Right lobe of liver (tissue), 6 donors: Measurements from ENCODE around the gene SPTBN2. TPM values are rescaled to one million over a fixed set of nuclear protein-coding genes. Genes with fewer than 3 reads are reported as not detected.
A peak's percentile ranks its signal among the peaks of the same experiment; 100 is the strongest.

Source experiments
- ATAC-seq, 4 donors: fragments of 200-7000 bp; cut with Tn5 transposase; one replicate each; pipeline ENCODE4 v1.9.1; 2020; ENCODE audit warnings: mild to moderate bottlenecking in 4 of 4, moderate library complexity in 4 of 4
- DNase-seq, 3 donors: peaks; one replicate each; pipeline ENCODE4 v3.0.0-alpha.2; 2020
- H3K27ac ChIP-seq, 3 donors: fragments of 200-600 bp; one replicate each; pipeline ENCODE4 v1.8.0; 2022
- H3K27me3 ChIP-seq, 2 donors: fragments of 200-600 bp; one replicate each; pipeline ENCODE4 v1.8.0; 2022
- H3K36me3 ChIP-seq, 4 donors: fragments of 200-600 bp; sonication (generic) in 1 of 4; one replicate each; pipeline versions ENCODE4 v1.5.1 to v1.8.0; 2017 to 2022; ENCODE audit warnings: control low read depth in 1 of 4
- H3K4me1 ChIP-seq, 4 donors: fragments of 200-600 bp; sonication (generic) in 1 of 4; one replicate each; pipeline versions ENCODE4 v1.5.1 to v1.8.0; 2017 to 2022; ENCODE audit warnings: control low read depth in 1 of 4
- H3K4me3 ChIP-seq, 3 donors: fragments of 200-600 bp; one replicate each; pipeline ENCODE4 v1.8.0; 2022
- H3K9me3 ChIP-seq, 4 donors: fragments of 200-600 bp; sonication (generic) in 1 of 4; one replicate each; pipeline versions ENCODE4 v1.5.1 to v1.8.0; 2017 to 2022; ENCODE audit warnings: control low read depth in 1 of 4
- POLR2A ChIP-seq: fragments of 450-650 bp; IDR thresholded peaks from one replicate; pipeline ENCODE4 v1.6.1; 2017; ENCODE audit warnings: antibody characterized with exemption, mild to moderate bottlenecking
- WGBS: methylation state at CpG from one replicate; pipeline ENCODE4 v1.1.6; 2018; ENCODE audit warnings: low coverage, low lambda C conversion rate; ENCODE audit not compliant: insufficient coverage; ENCODE audit errors: missing lambda C conversion rate; 5-methylcytosine and 5-hydroxymethylcytosine counted together
- intact Hi-C, 2 donors: fragments of 100-400 bp; cut with DNase I; formaldehyde crosslinking; loops; one replicate each; pipeline versions ENCODE4 v1.11.2 to v1.14.1; 2022
- long read RNA-seq: library from polyadenylated mRNA; unstranded; transcript quantifications from one replicate; pipeline ENCODE4 v2.0.0, GENCODE V29; 2019
- total RNA-seq, 6 experiments: library from RNA; depleted of rRNA in 2 of 6; stranded (reverse); fragments of >200 nt in 2 of 6; fragmentation: NEBNext Ultra II Directional in 3 of 6; extraction: Animal tissue kit (Norgen Biotek cat#: 25700) in 3 of 6; gene quantifications; one replicate each; pipeline versions ENCODE4 v1.1.0 to v1.2.4, GENCODE V29; 2016 to 2023
- TF ChIP-seq, protein P1 (sequence below), 4 donors: fragments of 200-600 bp in 3 of 4; fragments of 450-650 bp in 1 of 4; IDR thresholded peaks; one replicate each; pipeline versions ENCODE4 v1.5.1 to v1.8.0; 2016 to 2022; ENCODE audit warnings: antibody characterized with exemption in 4 of 4, mild to moderate bottlenecking in 2 of 4
- donor health status: DM: no; HTN: yes; CAD: no.
- donor health status: DM: no; HTN: no; CAD: no.
- donor health status: DM: no; HTN: no; CAD: no.
- donor health status: DM: no; HTN: yes; CAD: no.
- donor health status: DM: no; HTN: yes; CAD: no.

SPTBN2 gene
- total RNA-seq: 10 to 100 TPM; 20.7 to 67.1 (median 50.7) TPM
- long read RNA-seq, partial matches to known transcripts: 0 of 1 reads
- long read RNA-seq, other reads (novel, unspliced or antisense): 1 of 1 reads

DNA sequence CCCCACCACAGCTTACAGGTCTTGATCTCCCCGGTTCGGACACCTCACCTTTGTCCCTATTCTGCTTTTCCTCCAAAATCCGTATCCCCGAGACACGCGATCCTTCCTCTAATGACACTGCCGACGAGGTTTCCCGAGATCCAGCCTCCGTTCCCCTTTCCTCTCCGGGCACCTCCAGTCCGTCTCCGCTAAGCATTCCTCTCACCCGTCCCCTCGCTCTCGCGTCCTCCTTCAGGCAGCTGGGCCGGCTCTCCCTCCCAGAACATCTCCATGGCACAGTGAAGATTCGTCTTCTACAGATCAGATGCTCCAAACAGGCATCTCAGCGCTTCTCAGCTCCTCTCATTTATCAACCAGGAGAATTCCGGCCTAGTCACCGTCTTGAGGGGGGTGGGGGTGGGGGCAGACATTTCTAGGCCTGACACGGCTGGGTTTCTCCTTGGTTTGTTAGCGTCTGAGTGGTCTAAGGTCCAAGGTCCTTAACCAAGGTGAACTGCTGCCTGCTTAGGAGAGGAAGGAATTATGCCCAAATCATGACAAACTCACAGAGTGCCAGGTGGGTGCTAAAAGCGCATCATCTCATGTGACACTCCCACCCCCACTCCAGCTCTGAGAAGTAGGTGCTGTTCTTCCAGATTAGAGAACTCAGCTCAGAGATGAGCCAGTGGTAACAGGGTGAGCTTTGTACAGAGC lies at the start of gene SPTBN2:
Gene SPTBN2 (minus strand): TSS at position 524 of the 693 bp plus-strand sequence. CDS start 7,976 bp downstream, outside the sequence.
- Histone ChIP-seq H3K27me3 (no peaks in the 10 kb centered on the region), H3K4me3 (peak within 1 kb of the TSS; percentile 32 to 42 (median 40)), H3K9me3 (no peaks in the 10 kb centered on the region), H3K4me1 (peaks cover 0 to 30% (median 11%) of the 10 kb centered on the region in 4 donors), H3K36me3 (no peaks in the 10 kb centered on the region), H3K27ac (no peak within 1 kb of the TSS)
- ATAC-seq: no peak
- DNase-seq: no peak
- no peak for TF ChIP-seq POLR2A
- TF ChIP-seq, protein P1, sequence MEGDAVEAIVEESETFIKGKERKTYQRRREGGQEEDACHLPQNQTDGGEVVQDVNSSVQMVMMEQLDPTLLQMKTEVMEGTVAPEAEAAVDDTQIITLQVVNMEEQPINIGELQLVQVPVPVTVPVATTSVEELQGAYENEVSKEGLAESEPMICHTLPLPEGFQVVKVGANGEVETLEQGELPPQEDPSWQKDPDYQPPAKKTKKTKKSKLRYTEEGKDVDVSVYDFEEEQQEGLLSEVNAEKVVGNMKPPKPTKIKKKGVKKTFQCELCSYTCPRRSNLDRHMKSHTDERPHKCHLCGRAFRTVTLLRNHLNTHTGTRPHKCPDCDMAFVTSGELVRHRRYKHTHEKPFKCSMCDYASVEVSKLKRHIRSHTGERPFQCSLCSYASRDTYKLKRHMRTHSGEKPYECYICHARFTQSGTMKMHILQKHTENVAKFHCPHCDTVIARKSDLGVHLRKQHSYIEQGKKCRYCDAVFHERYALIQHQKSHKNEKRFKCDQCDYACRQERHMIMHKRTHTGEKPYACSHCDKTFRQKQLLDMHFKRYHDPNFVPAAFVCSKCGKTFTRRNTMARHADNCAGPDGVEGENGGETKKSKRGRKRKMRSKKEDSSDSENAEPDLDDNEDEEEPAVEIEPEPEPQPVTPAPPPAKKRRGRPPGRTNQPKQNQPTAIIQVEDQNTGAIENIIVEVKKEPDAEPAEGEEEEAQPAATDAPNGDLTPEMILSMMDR (IDR thresholded peaks at IDR 0.05): no peak
- intact Hi-C loops: no loop called here
- WGBS: 23% methylated on average over 25 of the region's 25 CpGs

DNA sequence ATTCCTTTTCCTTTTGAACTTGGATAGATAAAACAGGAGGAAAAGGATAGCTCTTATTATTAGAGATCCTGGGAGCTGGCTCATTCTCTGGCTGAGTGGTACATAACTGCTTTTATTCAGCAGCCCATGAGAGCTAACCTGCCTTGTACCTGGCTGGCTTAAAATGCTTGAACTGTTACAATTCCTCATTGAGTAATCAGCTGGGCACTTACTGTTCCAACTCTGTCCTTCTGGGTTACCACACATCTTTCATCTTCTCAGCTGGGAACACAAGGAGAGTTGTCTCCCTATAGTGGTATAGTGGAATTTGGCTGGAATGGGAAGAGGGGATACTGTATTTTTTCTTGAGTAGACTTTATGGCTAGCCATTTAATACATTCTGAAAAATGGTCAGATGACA lies 39.8 kb upstream of the SPTBN2 start:
- Histone ChIP-seq H3K27ac (no peak overlapping the region), H3K4me1 (no peaks in the 10 kb centered on the region), H3K36me3 (no peaks in the 10 kb centered on the region), H3K9me3 (no peaks in the 10 kb centered on the region), H3K27me3 (no peaks in the 10 kb centered on the region), H3K4me3 (no peak overlapping the region)
- ATAC-seq (no peak), DNase-seq (no peak)
- intact Hi-C loops: no loop called here
- no peak for TF ChIP-seq POLR2A
- TF ChIP-seq, protein P1 (IDR thresholded peaks at IDR 0.05): no peak

GRCh38 chr11:66768088-66768521 lies 39.1 kb upstream of the SPTBN2 start:
- H3K36me3 ChIP-seq: no peaks in the 10 kb centered on the region
- intact Hi-C loops: no loop called here
- no peak overlapping the region for H3K27ac ChIP-seq
- no peak overlapping the region for H3K4me3 ChIP-seq
- DNase-seq (no peak), ATAC-seq (no peak)
- 87% methylated on average over 3 of the region's 3 CpGs for WGBS
- H3K9me3 ChIP-seq: no peaks in the 10 kb centered on the region
- no peaks in the 10 kb centered on the region for H3K27me3 ChIP-seq
- no peaks in the 10 kb centered on the region for H3K4me1 ChIP-seq
- TF ChIP-seq POLR2A: no peak
- TF ChIP-seq, protein P1 (IDR thresholded peaks at IDR 0.05): no peak

DNA sequence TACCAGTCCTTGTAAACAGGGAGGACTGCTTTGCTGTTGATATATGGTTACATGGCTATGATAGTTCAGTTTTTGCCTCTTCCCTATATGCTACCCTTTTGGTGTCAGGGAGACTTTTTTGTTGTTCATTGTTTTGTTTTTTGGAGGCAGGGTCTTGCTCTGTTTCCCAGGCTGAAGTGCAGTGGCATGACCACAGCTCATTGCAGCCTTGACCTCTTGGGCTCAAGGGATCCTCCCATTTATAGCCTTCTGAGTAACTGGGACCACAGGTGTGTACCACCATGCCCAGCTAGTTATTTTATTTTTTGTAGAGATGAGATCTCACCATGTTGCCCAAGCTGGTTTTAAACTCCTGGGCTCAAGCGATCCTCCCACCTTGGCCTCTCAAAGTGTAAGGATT lies 38.6 kb upstream of the SPTBN2 start:
- Histone ChIP-seq H3K27ac (no peak overlapping the region), H3K4me1 (no peaks in the 10 kb centered on the region), H3K36me3 (no peaks in the 10 kb centered on the region), H3K9me3 (no peaks in the 10 kb centered on the region), H3K4me3 (no peak overlapping the region), H3K27me3 (no peaks in the 10 kb centered on the region)
- no peak for ATAC-seq
- DNase-seq: no peak
- intact Hi-C loops: no loop called here
- 100% methylated on average over 1 of the region's 1 CpG for WGBS
- TF ChIP-seq POLR2A: no peak
- TF ChIP-seq, protein P1 (IDR thresholded peaks at IDR 0.05): no peak
